B cell (primary cell): Measurements from ENCODE around the gene COL6A5. TPM values are rescaled to one million over a fixed set of nuclear protein-coding genes. Genes with fewer than 3 reads are reported as not detected.

Source experiments
- ATAC-seq: fragments of 200-7000 bp; cut with Tn5 transposase; one replicate; pipeline ENCODE4 v1.10.0; 2021; ENCODE audit warnings: low read depth, mild to moderate bottlenecking, moderate number of reproducible peaks, moderate library complexity
- CTCF ChIA-PET: fragments of 350-600 bp; sonication (Branson Sonifier 250); formaldehyde crosslinking; loops from one replicate; lab custom pipeline; 2021; ENCODE audit warnings: antibody characterized with exemption, inconsistent platforms; lab: Charles Lee
- POLR2A ChIA-PET: fragments of 350-600 bp; sonication (Branson Sonifier 250); formaldehyde crosslinking; loops from one replicate; lab custom pipeline; 2021; ENCODE audit warnings: antibody characterized with exemption; lab: Charles Lee
- DNase-seq: peaks from one replicate; pipeline ENCODE4 v3.0.0; 2013
- H2AFZ ChIP-seq: 2 replicates; pipeline ENCODE4 v1.6.1; 2012; ENCODE audit warnings: mild to moderate bottlenecking, low read depth, low read length; ENCODE audit not compliant: insufficient read depth, poor library complexity, severe bottlenecking
- H3K27ac ChIP-seq, 2 donors: 1 replicate in 1 of 2; 2 replicates in 1 of 2; pipeline ENCODE4 v1.5.1; 2012 to 2013; ENCODE audit warnings: low read length in 2 of 2, mild to moderate bottlenecking in 2 of 2, moderate library complexity in 1 of 2
- H3K27me3 ChIP-seq, 4 experiments: fragments of 200-600 bp in 1 of 4; sonication (generic) in 1 of 4; replicated peaks in 1 of 4; 1 replicate in 2 of 4; 2 replicates in 2 of 4; pipeline versions ENCODE4 v1.6.1 to v1.7.0; 2013 to 2016; ENCODE audit warnings: low read length in 3 of 4, mild to moderate bottlenecking in 2 of 4, mixed read lengths in 1 of 4, moderate library complexity in 1 of 4; ENCODE audit not compliant: insufficient read depth in 4 of 4, control insufficient read depth in 3 of 4; ENCODE audit errors: control extremely low read depth in 1 of 4
- H3K36me3 ChIP-seq, 2 experiments: replicated peaks in 1 of 2; 1 replicate in 1 of 2; 2 replicates in 1 of 2; pipeline versions ENCODE4 v1.6.1 to v1.7.1; 2013; ENCODE audit warnings: low read length in 1 of 2; ENCODE audit not compliant: insufficient read depth in 2 of 2, control insufficient read depth in 1 of 2; ENCODE audit errors: control extremely low read depth in 1 of 2, extremely low read depth in 1 of 2
- H3K4me1 ChIP-seq, 2 donors: fragments of 200-600 bp in 1 of 2; sonication (generic) in 1 of 2; 1 replicate in 1 of 2; 2 replicates in 1 of 2; pipeline versions ENCODE4 v1.5.1 to v1.6.1; 2013 to 2017; ENCODE audit warnings: low read length in 2 of 2; ENCODE audit not compliant: control insufficient read depth in 2 of 2, insufficient read depth in 2 of 2
- H3K4me2 ChIP-seq: replicated peaks from 2 replicates; pipeline ENCODE3; 2012; ENCODE audit warnings: mild to moderate bottlenecking, low read depth, low read length; ENCODE audit not compliant: poor library complexity, severe bottlenecking
- H3K4me3 ChIP-seq, 5 experiments: fragments of 200-600 bp in 1 of 5; sonication (generic) in 1 of 5; 1 replicate in 3 of 5; 2 replicates in 2 of 5; pipeline versions ENCODE4 v1.5.1 to v1.7.0; 2011 to 2016; ENCODE audit warnings: low read length in 4 of 5, mild to moderate bottlenecking in 4 of 5, low read depth in 2 of 5, control low read depth in 1 of 5, moderate library complexity in 1 of 5; ENCODE audit not compliant: insufficient read depth in 1 of 5; ENCODE audit errors: control extremely low read depth in 1 of 5, extremely low read depth in 1 of 5
- H3K79me2 ChIP-seq: fragments of 200-600 bp; sonication (generic); one replicate; pipeline ENCODE4 v1.6.0; 2016; ENCODE audit warnings: low read length; ENCODE audit not compliant: control insufficient read depth, insufficient read depth
- H3K9ac ChIP-seq: fragments of 200-600 bp; sonication (generic); 2 replicates; pipeline ENCODE4 v1.6.1; 2017; ENCODE audit warnings: mild to moderate bottlenecking, low read length, moderate library complexity
- H3K9me3 ChIP-seq, 3 donors: one replicate each; pipeline versions ENCODE4 v1.6.1 to v1.7.1; 2013; ENCODE audit warnings: low read length in 2 of 3; ENCODE audit not compliant: control insufficient read depth in 2 of 3, insufficient read depth in 1 of 3; ENCODE audit errors: control extremely low read depth in 1 of 3
- H4K20me1 ChIP-seq: 2 replicates; pipeline ENCODE4 v1.6.0; 2012; ENCODE audit warnings: mild to moderate bottlenecking, low read length; ENCODE audit not compliant: insufficient read depth, control insufficient read depth, poor library complexity, severe bottlenecking
- H3K27ac Mint-ChIP-seq: one replicate; pipeline ENCODE4 v1.8.0; 2021; ENCODE audit warnings: mixed read lengths
- H3K27me3 Mint-ChIP-seq: one replicate; pipeline ENCODE4 v1.8.0; 2021; ENCODE audit warnings: mixed read lengths
- H3K4me1 Mint-ChIP-seq: one replicate; pipeline ENCODE4 v1.8.0; 2021; ENCODE audit warnings: mixed read lengths
- H3K4me3 Mint-ChIP-seq: one replicate; pipeline ENCODE4 v1.8.0; 2021; ENCODE audit warnings: mixed read lengths
- H3K9me3 Mint-ChIP-seq: one replicate; pipeline ENCODE4 v1.8.0; 2022; ENCODE audit warnings: mixed read lengths; ENCODE audit not compliant: insufficient read depth
- CTCF ChIP-seq: fragments of 200-600 bp; IDR thresholded peaks from one replicate; pipeline ENCODE4 v1.8.0; 2022; ENCODE audit warnings: antibody characterized with exemption, mild to moderate bottlenecking
- EZH2 ChIP-seq: IDR thresholded peaks from 2 replicates; pipeline ENCODE4 v1.6.1; 2012; ENCODE audit warnings: borderline replicate concordance, low read depth, mild to moderate bottlenecking, moderate library complexity, low read length; ENCODE audit not compliant: insufficient read depth, poor library complexity, severe bottlenecking
- WGBS: methylation state at CpG from one replicate; pipeline ENCODE4 v1.1.5; 2013; ENCODE audit warnings: missing lambda C conversion rate; ENCODE audit not compliant: insufficient coverage; 5-methylcytosine and 5-hydroxymethylcytosine counted together
- intact Hi-C: fragments of 100-400 bp; cut with micrococcal nuclease; formaldehyde crosslinking; loops from one replicate; pipeline ENCODE4 v1.10.0; 2022
- polyA plus RNA-seq: library from polyadenylated mRNA; depleted of rRNA; stranded (reverse); fragments of >200 nt; gene quantifications from 2 replicates; pipeline ENCODE4 v1.2.3, GENCODE V29; 2012
- total RNA-seq, 2 donors: library from RNA; stranded (reverse); fragments of 120-200 nt in 1 of 2; gene quantifications; 1 replicate in 1 of 2; 2 replicates in 1 of 2; pipeline versions ENCODE4 v1.2.3 to v1.2.4, GENCODE V29; 2013 to 2022

Gene COL6A5
- total and polyA plus RNA-seq, 2 donors (not counting 1 experiment from before 2014, with no cell fraction given): not detected

GRCh38 chr3:130533247-130533646, 187.8 kb downstream of the COL6A5 start:
- no peak overlapping the region for H3K4me3 ChIP-seq
- H3K9ac ChIP-seq: no peak overlapping the region
- H3K36me3 ChIP-seq: no peaks in the 10 kb centered on the region
- no peak overlapping the region for H3K27ac Mint-ChIP-seq
- H3K4me1 ChIP-seq: no peaks in the 10 kb centered on the region
- peaks cover 0 to 1% (median 0%) of the 10 kb centered on the region in 3 donors for H3K9me3 ChIP-seq
- no peaks in the 10 kb centered on the region for H3K79me2 ChIP-seq
- no peak overlapping the region for H3K4me3 Mint-ChIP-seq
- H3K9me3 Mint-ChIP-seq: no peaks in the 10 kb centered on the region
- H4K20me1 ChIP-seq: no peaks in the 10 kb centered on the region
- no peaks in the 10 kb centered on the region for H3K27me3 ChIP-seq
- POLR2A ChIA-PET: no interaction called here
- H3K4me1 Mint-ChIP-seq: peaks cover 4% of the 10 kb centered on the region
- no peak for ATAC-seq
- peaks cover 9% of the 10 kb centered on the region for H3K27me3 Mint-ChIP-seq
- H3K4me2 ChIP-seq: no peak overlapping the region
- no peak overlapping the region for H2AFZ ChIP-seq
- H3K27ac ChIP-seq: no peak overlapping the region
- 83% methylated on average over 1 of the region's 2 CpGs for WGBS
- intact Hi-C loops: no loop called here
- no peak for DNase-seq
- no peak for TF ChIP-seq CTCF
- no peak for TF ChIP-seq EZH2
- CTCF ChIA-PET: no interaction called here

Other genes starting within 250 kb of the COL6A5 start
- not detected in 2 replicates for gene COL6A6, start 171.5 kb downstream of the COL6A5 start, total RNA-seq
- not detected in 2 replicates for gene COL6A6, start 171.5 kb downstream of the COL6A5 start, polyA plus RNA-seq